GM18505 (cell line): ENCODE measurements around the gene TAF7L.

Experiments
- ATAC-seq: cut with Tn5 transposase; IDR thresholded peaks from one replicate; pipeline ENCODE4 v1.9.1; 2021; ENCODE audit not compliant: unreplicated experiment
- POLR2A ChIP-seq: IDR thresholded peaks from 4 replicates; pipeline ENCODE4 v1.6.1; 2011; ENCODE audit warnings: borderline replicate concordance; ENCODE audit not compliant: insufficient read depth, insufficient read length; ENCODE audit errors: extremely low read depth

TAF7L gene

DNA sequence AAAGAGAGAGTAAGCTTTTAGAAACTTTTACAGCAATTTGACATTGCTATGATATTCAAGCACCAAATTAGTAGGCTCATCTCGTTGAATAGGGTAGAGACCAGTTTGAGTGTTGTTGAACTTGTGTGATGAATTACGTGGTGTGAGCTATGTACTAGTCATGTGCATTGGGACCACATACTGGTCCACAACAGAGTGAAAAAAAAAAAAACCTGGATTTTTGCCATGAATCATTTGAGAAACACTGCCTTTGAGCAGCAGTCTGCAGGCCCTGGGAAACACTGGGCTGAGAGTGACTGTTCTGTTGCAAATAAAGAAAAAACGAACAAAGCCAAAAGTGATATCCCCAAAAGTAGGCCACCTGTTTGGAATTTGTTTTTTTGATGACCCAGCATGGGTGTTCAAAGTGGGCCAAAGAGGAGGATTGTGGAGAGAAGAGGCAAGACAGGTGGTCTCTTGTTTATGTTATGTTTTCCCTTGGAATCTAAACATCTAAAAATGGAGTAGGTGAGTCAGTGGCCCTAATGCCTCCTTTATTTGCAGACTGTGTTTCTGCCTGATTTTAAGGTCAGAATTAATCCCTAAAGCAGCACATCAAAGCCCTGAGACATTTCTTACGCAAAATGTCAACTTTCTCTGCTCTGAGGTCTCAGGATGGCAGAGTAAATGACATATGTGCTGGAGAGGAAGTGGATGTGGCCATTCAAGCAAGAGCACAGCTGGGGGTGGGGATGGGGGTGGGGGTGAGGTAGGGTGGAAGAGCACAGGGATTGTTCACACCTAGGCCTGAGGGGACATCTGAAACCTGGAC lies 33.5 kb downstream of the TAF7L start:
- no peak for TF ChIP-seq POLR2A
- no peak for ATAC-seq

- no peak for TF ChIP-seq POLR2A
- no peak for ATAC-seq
These were observed 38.5 kb downstream of the TAF7L start for GRCh38 chrX:101252634-101253033.

- no peak for ATAC-seq
- no peak for TF ChIP-seq POLR2A
These were observed 49.6 kb downstream of the TAF7L start for GRCh38 chrX:101241531-101241930.

DNA sequence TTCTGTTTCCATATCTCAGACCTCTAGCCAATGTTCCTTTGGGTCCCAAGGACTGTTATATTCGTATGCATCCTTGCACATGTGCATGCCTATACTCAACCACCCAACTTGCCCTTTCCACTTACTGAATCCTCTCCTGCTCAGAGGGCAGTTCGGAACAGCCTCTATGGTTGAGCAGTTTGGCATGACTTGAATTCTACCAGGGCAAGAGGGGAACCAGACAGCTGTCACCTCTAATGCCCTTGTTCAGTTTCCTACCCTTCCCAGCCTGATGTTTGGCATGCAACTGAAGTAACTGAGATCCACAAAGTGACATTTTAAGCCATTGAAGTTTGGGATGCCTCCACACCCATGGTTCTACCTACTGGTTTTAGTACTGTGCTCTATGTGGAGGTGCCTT lies 54.1 kb downstream of the TAF7L start:
- no peak for TF ChIP-seq POLR2A
- no peak for ATAC-seq

GRCh38 chrX:101232316-101232715 lies 58.8 kb downstream of the TAF7L start:
- TF ChIP-seq POLR2A, result no peak
- ATAC-seq, result no peak

DNA sequence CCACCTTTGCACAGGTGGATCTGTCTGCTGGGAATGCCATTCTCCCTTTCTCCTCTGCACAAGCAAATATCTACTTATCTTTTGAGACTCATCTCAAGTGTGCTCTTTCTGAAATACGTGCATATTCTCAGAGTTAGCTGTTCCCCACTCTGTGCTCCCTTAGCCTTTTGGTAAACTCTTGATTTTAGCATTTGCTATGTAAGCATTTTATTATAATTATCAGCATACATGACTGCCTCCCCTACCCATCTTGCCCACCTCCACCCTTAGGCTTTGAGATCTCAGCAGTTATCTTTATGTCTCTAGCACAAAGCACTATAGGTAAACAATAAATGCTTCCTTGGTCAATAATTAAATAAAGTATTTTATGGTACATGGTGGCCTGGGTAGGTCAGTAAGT lies 60.1 kb downstream of the TAF7L start:
- no peak for TF ChIP-seq POLR2A
- ATAC-seq, result no peak

DNA sequence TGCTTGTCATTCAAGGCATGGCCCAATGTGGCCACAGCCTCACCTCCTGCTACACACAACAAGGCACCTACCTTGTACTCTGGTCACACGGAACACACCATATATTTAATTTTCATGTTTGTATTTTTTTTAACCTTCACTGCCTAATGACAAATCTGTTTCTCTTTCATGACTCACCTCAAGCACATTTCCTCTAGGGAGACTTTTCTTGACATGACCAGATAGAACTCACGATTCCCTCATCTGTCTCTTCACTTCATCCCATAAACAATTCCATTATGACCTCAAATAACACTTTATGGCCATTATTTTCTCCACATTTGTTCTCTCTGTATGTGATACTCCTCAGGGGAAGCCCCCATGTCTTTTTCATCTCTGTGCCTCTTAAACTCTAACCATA lies 60.5 kb downstream of the TAF7L start:
- no peak for TF ChIP-seq POLR2A
- no peak for ATAC-seq

DNA sequence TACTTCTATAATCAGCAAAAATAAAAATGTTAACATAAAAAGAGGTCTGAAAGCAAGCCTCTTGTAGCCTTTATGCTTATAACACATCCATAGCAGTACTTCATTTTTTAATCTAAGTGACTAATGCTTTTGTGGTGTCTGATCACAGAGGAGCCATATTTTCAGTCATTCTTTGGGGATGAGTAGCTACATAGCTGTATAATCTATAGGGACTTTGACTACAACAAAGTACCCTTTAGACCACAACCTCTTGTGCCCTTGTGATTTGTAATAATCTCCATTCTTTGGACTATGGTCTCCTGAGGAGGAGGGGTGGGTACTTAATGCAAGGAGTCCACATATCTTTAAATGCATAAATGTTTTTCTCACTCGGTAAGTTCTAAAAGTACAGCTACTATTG lies 62.0 kb downstream of the TAF7L start:
- ATAC-seq, result no peak

GRCh38 chrX:101223226-101223625 lies 67.9 kb downstream of the TAF7L start:
- TF ChIP-seq POLR2A, result no peak
- ATAC-seq, result no peak

More for the DNA sequence above, 62.0 kb downstream of the TAF7L start:
- no peak for TF ChIP-seq POLR2A

- ATAC-seq, result no peak
- no peak for TF ChIP-seq POLR2A
These were observed 70.4 kb downstream of the TAF7L start for GRCh38 chrX:101220662-101221260.

DNA sequence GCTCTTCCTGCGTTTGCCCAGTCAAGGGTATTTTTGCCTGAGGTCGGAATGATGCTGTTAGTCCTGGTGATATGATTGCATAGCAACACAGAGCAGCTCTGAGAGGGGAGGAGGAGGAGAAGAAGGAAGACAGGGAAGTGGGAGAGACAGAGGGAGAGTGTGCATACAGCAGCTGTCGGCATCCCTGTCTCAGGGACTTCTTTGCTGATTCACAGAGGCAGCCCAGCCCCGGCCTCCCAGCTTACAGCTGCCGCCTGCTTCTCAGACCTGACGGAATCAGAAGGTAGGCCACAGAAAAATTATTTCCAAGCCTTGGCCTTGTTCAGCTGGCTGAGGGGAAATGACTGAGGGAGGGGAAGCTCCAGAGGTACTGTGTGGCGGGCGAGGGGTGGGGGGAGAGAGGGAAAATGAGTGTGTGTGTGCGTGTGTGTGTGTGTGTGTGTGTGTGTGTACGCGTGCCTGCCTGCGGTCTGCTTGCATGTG lies 71.2 kb downstream of the TAF7L start:
- no peak for TF ChIP-seq POLR2A
- no peak for ATAC-seq

- no peak for TF ChIP-seq POLR2A
- ATAC-seq, result no peak
These were observed 71.8 kb downstream of the TAF7L start, which contains the start of gene DRP2 for GRCh38 chrX:101219116-101219863. Gene DRP2, plus strand, starts transcription at chrX:101219786. Its CDS starts 11,862 bp downstream, at chrX:101231648.
